ENCODE results near the gene MAOA. TPM values are rescaled to one million over a fixed set of nuclear protein-coding genes. Genes with fewer than 3 reads are reported as not detected.
"Not testable (repeated sequence)": the region's sequence is repeated elsewhere in the genome, so short reads cannot be mapped to it uniquely, and the experiment has no call there.

Gene MAOA
- total and polyA plus RNA-seq, 10 donors: 1.5 to 24.9 (median 7.1) TPM

DNA sequence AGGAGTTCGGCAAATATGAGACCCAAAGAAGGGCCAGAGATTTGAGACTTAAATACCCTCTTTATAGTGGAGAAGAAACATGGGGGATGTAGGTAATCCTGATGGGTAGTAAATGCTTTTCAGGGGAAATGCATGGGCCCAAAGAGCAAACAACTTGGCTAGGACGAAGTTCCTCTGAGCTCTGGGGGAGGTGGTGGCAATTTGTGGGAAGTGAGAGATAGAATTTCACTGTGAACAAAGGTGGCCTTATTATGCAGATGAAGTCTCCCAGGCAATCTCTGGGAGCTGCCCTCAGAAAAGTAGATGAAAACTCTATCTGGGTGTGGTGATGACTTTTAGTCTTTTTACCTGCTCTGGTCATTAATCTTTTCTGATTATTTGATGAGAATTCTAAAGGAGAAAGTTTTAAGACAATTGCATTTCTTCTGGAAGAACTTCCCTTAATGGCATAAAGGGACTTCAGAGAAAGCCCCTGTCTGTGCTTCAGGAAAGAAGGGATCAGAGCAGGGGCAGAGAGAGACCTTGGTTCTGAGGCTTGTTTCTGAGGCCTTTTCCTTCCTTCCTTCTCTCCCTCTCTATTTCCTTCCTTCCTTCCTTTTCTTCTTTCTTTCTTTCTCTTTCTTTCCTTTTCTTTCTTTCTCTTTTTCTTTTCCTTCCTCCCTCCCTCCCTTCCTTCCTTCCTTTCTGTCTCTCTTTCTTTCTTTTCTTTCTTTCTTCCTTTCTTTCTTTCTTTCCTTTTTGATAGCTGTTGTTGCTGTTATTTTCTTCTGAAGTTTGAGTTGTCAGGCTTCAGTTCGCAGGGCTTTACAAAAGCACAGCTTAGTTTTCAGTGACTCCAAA lies 37.5 kb upstream of the MAOA start:
- 74 to 93% (median 80%) methylated on average over 3 of the region's 3 CpGs for WGBS, 5 donors
- DNase-seq: no peak
- TF ChIP-seq POLR2A (IDR thresholded peaks at IDR 0.05) (no peak), POLR2AphosphoS5 (IDR thresholded peaks at IDR 0.05) (no peak)
- TF ChIP-seq, protein P1, sequence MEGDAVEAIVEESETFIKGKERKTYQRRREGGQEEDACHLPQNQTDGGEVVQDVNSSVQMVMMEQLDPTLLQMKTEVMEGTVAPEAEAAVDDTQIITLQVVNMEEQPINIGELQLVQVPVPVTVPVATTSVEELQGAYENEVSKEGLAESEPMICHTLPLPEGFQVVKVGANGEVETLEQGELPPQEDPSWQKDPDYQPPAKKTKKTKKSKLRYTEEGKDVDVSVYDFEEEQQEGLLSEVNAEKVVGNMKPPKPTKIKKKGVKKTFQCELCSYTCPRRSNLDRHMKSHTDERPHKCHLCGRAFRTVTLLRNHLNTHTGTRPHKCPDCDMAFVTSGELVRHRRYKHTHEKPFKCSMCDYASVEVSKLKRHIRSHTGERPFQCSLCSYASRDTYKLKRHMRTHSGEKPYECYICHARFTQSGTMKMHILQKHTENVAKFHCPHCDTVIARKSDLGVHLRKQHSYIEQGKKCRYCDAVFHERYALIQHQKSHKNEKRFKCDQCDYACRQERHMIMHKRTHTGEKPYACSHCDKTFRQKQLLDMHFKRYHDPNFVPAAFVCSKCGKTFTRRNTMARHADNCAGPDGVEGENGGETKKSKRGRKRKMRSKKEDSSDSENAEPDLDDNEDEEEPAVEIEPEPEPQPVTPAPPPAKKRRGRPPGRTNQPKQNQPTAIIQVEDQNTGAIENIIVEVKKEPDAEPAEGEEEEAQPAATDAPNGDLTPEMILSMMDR (IDR thresholded peaks at IDR 0.05 in 8 of 11, conservative IDR thresholded peaks at IDR 0.05 in 3 of 11): no peak
- Histone ChIP-seq H3K36me3 (no peaks in the 10 kb centered on the region), H3K27ac (no peak overlapping the region), H3K4me1 (no peaks in the 10 kb centered on the region), H3K9me3 (no peaks in the 10 kb centered on the region), H3K27me3 (replicated peaks in 1 of 7) (peaks cover 0 to 23% (median 0%) of the 10 kb centered on the region in 7 donors), H3K4me3 (no peak overlapping the region)
- intact Hi-C loops (cut with DNase I; ENCODE audit: low total_unique reads): no loop called here

DNA sequence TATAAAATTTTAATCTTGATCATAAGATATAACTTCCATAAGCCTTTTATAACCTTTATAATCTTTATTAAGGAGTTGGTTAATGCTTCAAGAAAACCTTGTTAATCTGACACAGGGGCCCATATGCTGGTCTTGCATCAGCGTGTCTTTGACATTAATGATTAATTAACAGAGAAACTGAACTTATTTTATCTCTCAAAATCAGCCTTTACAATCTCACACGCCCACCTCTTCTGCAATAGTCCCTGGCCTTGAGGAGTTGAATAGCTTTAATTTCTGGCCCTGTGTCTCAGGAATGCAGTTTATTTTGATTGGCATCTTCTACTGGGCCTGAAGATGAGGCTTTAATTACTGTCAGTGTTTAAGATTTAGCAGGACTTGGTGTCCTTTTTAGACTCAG lies 36.2 kb upstream of the MAOA start:
- H3K9me3 ChIP-seq; H3K36me3 ChIP-seq; H3K27ac ChIP-seq; H3K4me3 ChIP-seq; H3K4me1 ChIP-seq; intact Hi-C loops (cut with DNase I; ENCODE audit: low total_unique reads); DNase-seq: not testable (repeated sequence)
- H3K27me3 ChIP-seq (replicated peaks in 1 of 7): peaks cover 0 to 18% (median 0%) of the 10 kb centered on the region in 7 donors
- WGBS, 5 donors: 57 to 80% (median 76%) methylated on average over 2 of the region's 2 CpGs

DNA sequence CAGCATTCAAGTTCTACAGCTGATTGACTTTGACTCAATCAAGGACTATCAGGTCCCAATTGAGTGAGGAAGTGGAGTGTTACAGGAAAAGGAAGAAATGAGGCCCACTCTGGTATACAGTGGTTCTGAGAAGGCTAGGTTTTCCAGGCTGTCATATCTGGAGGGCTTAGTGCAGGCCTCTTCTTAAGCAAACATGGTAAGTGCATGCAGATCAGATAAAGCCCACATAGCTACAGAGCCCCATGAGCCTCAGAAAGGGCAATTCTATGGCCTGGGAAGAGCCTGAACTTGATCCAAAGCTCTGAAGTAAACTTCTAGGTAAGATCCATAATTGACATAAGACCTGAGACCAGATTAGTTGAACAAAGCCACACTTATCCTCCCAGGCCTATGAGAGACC lies 29.0 kb upstream of the MAOA start:
- no peak overlapping the region for H3K27ac ChIP-seq
- DNase-seq: no peak
- H3K4me3 ChIP-seq: no peak overlapping the region
- TF ChIP-seq POLR2A (IDR thresholded peaks at IDR 0.05) (no peak), POLR2AphosphoS5 (IDR thresholded peaks at IDR 0.05) (no peak)
- TF ChIP-seq, protein P1 (IDR thresholded peaks at IDR 0.05 in 8 of 11, conservative IDR thresholded peaks at IDR 0.05 in 3 of 11): no peak
- H3K4me1 ChIP-seq: no peaks in the 10 kb centered on the region
- intact Hi-C loops (cut with DNase I; ENCODE audit: low total_unique reads): no loop called here
- H3K27me3 ChIP-seq (replicated peaks in 1 of 7): peaks cover 0 to 5% (median 0%) of the 10 kb centered on the region in 7 donors
- H3K36me3 ChIP-seq: no peaks in the 10 kb centered on the region
- H3K9me3 ChIP-seq: no peaks in the 10 kb centered on the region

DNA sequence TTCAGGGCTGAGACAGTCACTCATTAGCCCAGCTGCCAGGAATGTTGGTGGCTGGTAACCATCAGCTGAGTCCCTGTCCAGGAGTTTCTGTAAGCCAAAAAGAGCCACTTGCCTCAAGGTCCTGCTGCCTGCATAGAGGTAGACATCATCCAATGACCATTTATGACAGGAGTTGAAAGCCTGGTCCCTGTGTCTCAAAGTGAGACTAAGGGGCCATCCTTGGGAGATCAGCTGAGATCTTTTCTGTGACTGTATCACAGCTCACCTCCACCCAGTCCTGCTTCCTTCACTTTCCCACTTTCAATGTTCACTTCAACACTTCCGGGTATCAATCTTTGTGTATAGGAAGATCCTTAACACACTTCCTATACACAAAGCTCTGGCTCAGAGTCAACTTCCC lies 28.4 kb upstream of the MAOA start:
- no peak for DNase-seq
- intact Hi-C loops (cut with DNase I; ENCODE audit: low total_unique reads): no loop called here
- peaks cover 0 to 5% (median 0%) of the 10 kb centered on the region in 7 donors for H3K27me3 ChIP-seq (replicated peaks in 1 of 7)
- no peak for TF ChIP-seq POLR2A (IDR thresholded peaks at IDR 0.05)
- TF ChIP-seq POLR2AphosphoS5 (IDR thresholded peaks at IDR 0.05): no peak
- TF ChIP-seq, protein P1 (IDR thresholded peaks at IDR 0.05 in 8 of 11, conservative IDR thresholded peaks at IDR 0.05 in 3 of 11): no peak
- no peaks in the 10 kb centered on the region for H3K4me1 ChIP-seq
- H3K36me3 ChIP-seq: no peaks in the 10 kb centered on the region
- H3K27ac ChIP-seq: no peak overlapping the region
- WGBS, 5 donors: 46 to 83% (median 72%) methylated on average over 1 of the region's 1 CpG
- H3K4me3 ChIP-seq: no peak overlapping the region
- H3K9me3 ChIP-seq: no peaks in the 10 kb centered on the region
